Liver (tissue), 9 donors: ENCODE results near the gene DENND6A. TPM values are rescaled to one million over a fixed set of nuclear protein-coding genes. Genes with fewer than 3 reads are reported as not detected.
A peak's percentile ranks its signal among the peaks of the same experiment; 100 is the strongest.
"Not testable (repeated sequence)": the region's sequence is repeated elsewhere in the genome, so short reads cannot be mapped to it uniquely, and the experiment has no call there.

Experiments
- DNase-seq: peaks from one replicate; pipeline ENCODE4 v3.0.0-alpha.2; 2017; ENCODE audit warnings: low spot score
- H3K27ac ChIP-seq, 2 donors: one replicate each; pipeline ENCODE4 v1.7.0; 2013; ENCODE audit warnings: inconsistent platforms in 2 of 2, low read length in 2 of 2, control low read depth in 1 of 2, low read depth in 1 of 2, mild to moderate bottlenecking in 1 of 2
- H3K27me3 ChIP-seq, 4 donors: one replicate each; pipeline versions ENCODE4 v1.6.1 to v1.7.0; 2013; ENCODE audit warnings: low read length in 3 of 4, inconsistent platforms in 1 of 4, mild to moderate bottlenecking in 1 of 4, moderate library complexity in 1 of 4; ENCODE audit not compliant: control insufficient read depth in 4 of 4, insufficient read depth in 4 of 4
- H3K36me3 ChIP-seq, 4 donors: one replicate each; pipeline versions ENCODE4 v1.6.1 to v1.7.0; 2013; ENCODE audit warnings: low read length in 3 of 4, mild to moderate bottlenecking in 3 of 4, low read depth in 1 of 4, moderate library complexity in 1 of 4; ENCODE audit not compliant: control insufficient read depth in 4 of 4, insufficient read depth in 3 of 4
- H3K4me1 ChIP-seq, 4 donors: one replicate each; pipeline versions ENCODE4 v1.6.1 to v1.7.0; 2013; ENCODE audit warnings: low read length in 3 of 4, mild to moderate bottlenecking in 3 of 4, moderate library complexity in 1 of 4; ENCODE audit not compliant: control insufficient read depth in 4 of 4, insufficient read depth in 4 of 4
- H3K4me3 ChIP-seq, 3 donors: one replicate each; pipeline versions ENCODE4 v1.6.1 to v1.7.0; 2013; ENCODE audit warnings: low read length in 3 of 3, control low read depth in 1 of 3, low read depth in 1 of 3, mild to moderate bottlenecking in 1 of 3
- H3K9ac ChIP-seq, 2 donors: one replicate each; pipeline ENCODE4 v1.7.0; 2013; ENCODE audit warnings: low read length in 2 of 2, mild to moderate bottlenecking in 2 of 2, moderate library complexity in 2 of 2, control low read depth in 1 of 2, low read depth in 1 of 2
- H3K9me3 ChIP-seq, 4 donors: one replicate each; pipeline versions ENCODE4 v1.6.1 to v1.7.0; 2013; ENCODE audit warnings: low read length in 3 of 4; ENCODE audit not compliant: control insufficient read depth in 4 of 4
- ATF3 ChIP-seq: IDR thresholded peaks from 2 replicates; pipeline ENCODE4 v1.6.1; 2016; ENCODE audit warnings: antibody characterized with exemption
- CTCF ChIP-seq: fragments of 150-350 bp; IDR thresholded peaks from 2 replicates; pipeline ENCODE4 v1.5.1; 2017; ENCODE audit warnings: improper control_type of control experiment, low read depth, low read length; ENCODE audit not compliant: missing input control
- FOXA1 ChIP-seq: IDR thresholded peaks from 2 replicates; pipeline ENCODE4 v1.6.1; 2016; ENCODE audit warnings: antibody characterized with exemption
- FOXA2 ChIP-seq: IDR thresholded peaks from 2 replicates; pipeline ENCODE4 v1.6.1; 2016; ENCODE audit warnings: antibody characterized with exemption
- GABPA ChIP-seq, 2 donors: IDR thresholded peaks in 1 of 2; conservative IDR thresholded peaks in 1 of 2; 2 replicates each; pipeline ENCODE4 v1.6.1; 2016; ENCODE audit warnings: antibody characterized with exemption in 2 of 2, mild to moderate bottlenecking in 1 of 2, moderate library complexity in 1 of 2
- HNF4A ChIP-seq, 2 donors: conservative IDR thresholded peaks; 2 replicates each; pipeline ENCODE4 v1.6.1; 2016; ENCODE audit warnings: antibody characterized with exemption in 2 of 2, mild to moderate bottlenecking in 2 of 2
- HNF4G ChIP-seq: IDR thresholded peaks from 2 replicates; pipeline ENCODE4 v1.6.1; 2016; ENCODE audit warnings: antibody characterized with exemption
- JUND ChIP-seq, 2 donors: IDR thresholded peaks; 2 replicates each; pipeline ENCODE4 v1.6.1; 2016; ENCODE audit warnings: antibody characterized with exemption in 2 of 2
- NR2F2 ChIP-seq: IDR thresholded peaks from 2 replicates; pipeline ENCODE4 v1.6.1; 2016; ENCODE audit warnings: antibody characterized with exemption
- RAD21 ChIP-seq, 2 donors: IDR thresholded peaks; 2 replicates each; pipeline ENCODE4 v1.6.1; 2016; ENCODE audit warnings: antibody characterized with exemption in 2 of 2, mild to moderate bottlenecking in 2 of 2
- RXRA ChIP-seq, 2 donors: IDR thresholded peaks; 2 replicates each; pipeline ENCODE4 v1.6.1; 2017 to 2018; ENCODE audit warnings: antibody characterized with exemption in 2 of 2, mild to moderate bottlenecking in 1 of 2
- SP1 ChIP-seq: IDR thresholded peaks from 2 replicates; pipeline ENCODE4 v1.6.1; 2018; ENCODE audit warnings: antibody characterized with exemption, mild to moderate bottlenecking
- YY1 ChIP-seq: IDR thresholded peaks from 2 replicates; pipeline ENCODE4 v1.6.1; 2016; ENCODE audit warnings: antibody characterized with exemption, mild to moderate bottlenecking
- ZBTB33 ChIP-seq: IDR thresholded peaks from 2 replicates; pipeline ENCODE4 v1.6.1; 2016; ENCODE audit warnings: antibody characterized with exemption
- WGBS: extraction: QIAGEN DNeasy Blood & Tissue Kit; methylation state at CpG from one replicate; pipeline ENCODE4 v1.1.7; 2013; 5-methylcytosine and 5-hydroxymethylcytosine counted together
- polyA plus RNA-seq, 2 donors: library from polyadenylated mRNA; stranded (reverse) in 1 of 2; unstranded in 1 of 2; fragments of 200-250 nt in 1 of 2; fragments of >200 nt in 1 of 2; fragmentation: Nextera tagmentation in 1 of 2; extraction: Ambion mirVana in 1 of 2; gene quantifications; one replicate each; pipeline versions ENCODE4 v1.2.1 to v1.2.3, GENCODE V29; 2013 to 2015
- total RNA-seq, 2 donors: library from RNA; depleted of rRNA; stranded (reverse); fragments of >200 nt; gene quantifications; one replicate each; pipeline ENCODE4 v1.2.3, GENCODE V29; 2014
- donor health status: healthy.
- donor health status: healthy.
- donor health status: healthy.
- donor health status: healthy.
- donor health status: healthy.

The DENND6A gene
- total and polyA plus RNA-seq, 4 donors = 3.1 to 12.2 (median 8.1) TPM

- no peaks in the 10 kb centered on the region for H3K27me3 ChIP-seq
- no peaks in the 10 kb centered on the region for H3K36me3 ChIP-seq
- peaks cover 0 to 11% (median 4%) of the 10 kb centered on the region in 4 donors for H3K4me1 ChIP-seq
- TF ChIP-seq ATF3 (no peak), JUND (IDR thresholded peaks at IDR 0.05) (no peak), HNF4G (no peak), NR2F2 (no peak), YY1 (no peak), RXRA (IDR thresholded peaks at IDR 0.05) (no peak), GABPA (IDR thresholded peaks at IDR 0.05 in 1 of 2, conservative IDR thresholded peaks at IDR 0.05 in 1 of 2) (no peak), FOXA2 (no peak), SP1 (no peak), ZBTB33 (no peak), CTCF (no peak), HNF4A (conservative IDR thresholded peaks at IDR 0.05) (no peak)
- WGBS = 89% methylated on average over 13 of the region's 13 CpGs
- no peak overlapping the region for H3K4me3 ChIP-seq
- no peak overlapping the region for H3K9ac ChIP-seq
- H3K27ac ChIP-seq = no peak overlapping the region
- no peak for DNase-seq
- H3K9me3 ChIP-seq = no peaks in the 10 kb centered on the region
Measured at GRCh38 chr3:57694146-57694545, 1.3 kb upstream of the DENND6A start.

GRCh38 chr3:57692133-57692395 lies 813 bp downstream of the DENND6A start:
- not testable (repeated sequence) for H3K9me3 ChIP-seq, H3K36me3 ChIP-seq, DNase-seq, H3K27me3 ChIP-seq
- H3K27ac ChIP-seq = peak overlapping the region; percentile 96 to 97
- 7% methylated on average over 9 of the region's 9 CpGs for WGBS
- peak overlapping the region; percentile 62 to 91 (median 71) for H3K4me3 ChIP-seq
- H3K9ac ChIP-seq = peak overlapping the region; percentile 40 to 85
- TF ChIP-seq RAD21 (IDR thresholded peaks at IDR 0.05) = peak; percentile 22 to 29
- H3K4me1 ChIP-seq = peaks cover 0 to 11% (median 4%) of the 10 kb centered on the region in 4 donors

- Histone ChIP-seq H3K4me3 (peak overlapping the region in 2 of 3 donors; percentile 42 to 62), H3K27ac (peak overlapping the region; percentile 96 to 97), H3K9ac (peak overlapping the region; percentile 20 to 85), H3K36me3 (no peaks in the 10 kb centered on the region), H3K27me3 (no peaks in the 10 kb centered on the region), H3K9me3 (no peaks in the 10 kb centered on the region), H3K4me1 (peaks cover 0 to 11% (median 4%) of the 10 kb centered on the region in 4 donors)
- no peak for DNase-seq
- TF ChIP-seq ATF3 (no peak), FOXA1 (no peak), FOXA2 (no peak), CTCF (no peak)
- 48% methylated on average over 19 of the region's 19 CpGs for WGBS
Measured at GRCh38 chr3:57691411-57692132, 1.3 kb downstream of the DENND6A start.
